HG03108 (cell line): ENCODE measurements around the gene STK35.

Source experiments
- ATAC-seq: cut with Tn5 transposase; IDR thresholded peaks from one replicate; pipeline ENCODE4 v1.9.1; 2021; ENCODE audit warnings: moderate library complexity; ENCODE audit not compliant: unreplicated experiment

The STK35 gene

GRCh38 chr20:2132461-2132901 lies 30.9 kb downstream of the STK35 start:
- no peak for ATAC-seq

GRCh38 chr20:2133318-2134183 lies 31.9 kb downstream of the STK35 start:
- ATAC-seq = no peak

- ATAC-seq = no peak
These were observed 33.4 kb downstream of the STK35 start for GRCh38 chr20:2135013-2135412.

GRCh38 chr20:2136275-2136674 lies 34.6 kb downstream of the STK35 start:
- ATAC-seq = no peak

- ATAC-seq = no peak
These were observed 36.0 kb downstream of the STK35 start for GRCh38 chr20:2137552-2138201.

GRCh38 chr20:2138396-2138795 lies 36.8 kb downstream of the STK35 start:
- no peak for ATAC-seq

GRCh38 chr20:2139250-2139649 lies 37.6 kb downstream of the STK35 start:
- no peak for ATAC-seq

- no peak for ATAC-seq
These were observed 38.1 kb downstream of the STK35 start for GRCh38 chr20:2139736-2140135.

- ATAC-seq = no peak
These were observed 38.9 kb downstream of the STK35 start for GRCh38 chr20:2140561-2140960.

- no peak for ATAC-seq
These were observed 40.3 kb downstream of the STK35 start for GRCh38 chr20:2141600-2142575.

- no peak for ATAC-seq
These were observed 41.0 kb downstream of the STK35 start for GRCh38 chr20:2142649-2143048.

GRCh38 chr20:2143594-2143993 lies 42.0 kb downstream of the STK35 start:
- ATAC-seq = no peak

- ATAC-seq = no peak
These were observed 43.2 kb downstream of the STK35 start for GRCh38 chr20:2144850-2145249.

- no peak for ATAC-seq
These were observed 43.7 kb downstream of the STK35 start for GRCh38 chr20:2145376-2145775.

GRCh38 chr20:2146080-2146867 lies 44.6 kb downstream of the STK35 start:
- no peak for ATAC-seq

- no peak for ATAC-seq
These were observed 47.9 kb downstream of the STK35 start for GRCh38 chr20:2149507-2149906.

- no peak for ATAC-seq
These were observed 49.0 kb downstream of the STK35 start for GRCh38 chr20:2150660-2151059.

GRCh38 chr20:2151858-2152281 lies 50.2 kb downstream of the STK35 start:
- ATAC-seq = no peak

- ATAC-seq = no peak
These were observed 50.7 kb downstream of the STK35 start for GRCh38 chr20:2152317-2152716.

GRCh38 chr20:2153326-2153725 lies 51.7 kb downstream of the STK35 start:
- no peak for ATAC-seq
